GM23338 (cell line): Measurements from ENCODE around the gene FBXL14.

Source experiments
- JUNB ChIP-seq: IDR thresholded peaks from one replicate; pipeline ENCODE4 v1.6.1; 2016; ENCODE audit warnings: antibody characterized with exemption; ENCODE audit not compliant: unreplicated experiment
- NANOG ChIP-seq: IDR thresholded peaks from 2 replicates; pipeline ENCODE4 v1.6.1; 2016; ENCODE audit warnings: antibody characterized with exemption, borderline replicate concordance
- POLR2AphosphoS5 ChIP-seq: IDR thresholded peaks from 2 replicates; pipeline ENCODE4 v1.6.1; 2016; ENCODE audit warnings: antibody characterized with exemption, low read depth
- TF ChIP-seq, protein P1 (sequence below), 2 experiments: fragments of 200-600 bp in 1 of 2; sonication (generic) in 1 of 2; conservative IDR thresholded peaks; 2 replicates each; pipeline versions ENCODE4 v1.5.1 to v1.6.1; 2016 to 2017; ENCODE audit warnings: antibody characterized with exemption in 2 of 2, low read depth in 2 of 2, mild to moderate bottlenecking in 2 of 2, moderate library complexity in 1 of 2

DNA sequence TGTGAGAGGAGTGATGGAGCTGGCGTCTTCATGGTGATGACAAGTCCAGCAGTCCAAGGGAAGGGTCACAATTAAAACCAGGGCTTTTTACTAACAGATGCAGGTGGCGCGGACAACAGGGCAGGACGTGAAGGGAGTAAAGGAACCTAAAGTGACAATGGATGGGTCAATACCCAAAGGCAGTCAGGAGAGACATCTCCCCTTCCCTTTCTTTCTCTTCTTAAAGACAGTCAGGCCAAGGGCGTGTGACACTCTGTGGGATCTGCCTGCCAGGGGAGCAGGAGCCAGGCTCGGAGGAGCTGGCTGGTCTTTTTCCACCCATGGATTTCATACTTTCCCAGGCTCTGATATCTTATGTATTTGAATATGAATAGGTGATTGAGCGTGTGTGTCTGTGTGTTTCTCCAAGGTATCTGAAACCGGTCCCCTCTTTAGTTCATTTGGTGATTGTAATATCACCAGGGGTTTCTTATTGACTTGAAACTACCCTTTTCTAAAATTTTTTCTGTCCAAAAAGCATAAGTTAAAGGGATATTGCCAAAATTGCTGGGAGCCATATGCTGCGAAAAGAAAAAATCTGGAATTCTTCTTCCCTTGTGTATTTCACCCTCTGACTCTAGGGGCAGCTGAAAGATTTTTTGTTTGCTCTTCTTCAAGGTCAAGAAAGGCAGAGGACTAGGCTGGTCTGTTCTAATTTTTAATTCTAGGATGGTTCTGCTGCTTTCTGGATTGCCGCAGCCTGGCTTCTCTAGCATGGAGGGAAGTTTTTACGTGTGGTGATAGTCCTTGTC lies 61.8 kb downstream of the FBXL14 start:
- TF ChIP-seq, protein P1, sequence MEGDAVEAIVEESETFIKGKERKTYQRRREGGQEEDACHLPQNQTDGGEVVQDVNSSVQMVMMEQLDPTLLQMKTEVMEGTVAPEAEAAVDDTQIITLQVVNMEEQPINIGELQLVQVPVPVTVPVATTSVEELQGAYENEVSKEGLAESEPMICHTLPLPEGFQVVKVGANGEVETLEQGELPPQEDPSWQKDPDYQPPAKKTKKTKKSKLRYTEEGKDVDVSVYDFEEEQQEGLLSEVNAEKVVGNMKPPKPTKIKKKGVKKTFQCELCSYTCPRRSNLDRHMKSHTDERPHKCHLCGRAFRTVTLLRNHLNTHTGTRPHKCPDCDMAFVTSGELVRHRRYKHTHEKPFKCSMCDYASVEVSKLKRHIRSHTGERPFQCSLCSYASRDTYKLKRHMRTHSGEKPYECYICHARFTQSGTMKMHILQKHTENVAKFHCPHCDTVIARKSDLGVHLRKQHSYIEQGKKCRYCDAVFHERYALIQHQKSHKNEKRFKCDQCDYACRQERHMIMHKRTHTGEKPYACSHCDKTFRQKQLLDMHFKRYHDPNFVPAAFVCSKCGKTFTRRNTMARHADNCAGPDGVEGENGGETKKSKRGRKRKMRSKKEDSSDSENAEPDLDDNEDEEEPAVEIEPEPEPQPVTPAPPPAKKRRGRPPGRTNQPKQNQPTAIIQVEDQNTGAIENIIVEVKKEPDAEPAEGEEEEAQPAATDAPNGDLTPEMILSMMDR (conservative IDR thresholded peaks at IDR 0.05; ENCODE audit: low read depth in 2 of 2), result no peak
- no peak for TF ChIP-seq NANOG
- TF ChIP-seq JUNB, result no peak
- no peak for TF ChIP-seq POLR2AphosphoS5
